WI38 (cell line): ENCODE data around the gene HDAC4.

Experiments used
- H3K4me3 ChIP-seq: 2 replicates; pipeline ENCODE4 v1.5.1; 2011; ENCODE audit warnings: low read depth, mild to moderate bottlenecking, control low read depth, low read length
- CTCF ChIP-seq: IDR thresholded peaks from 2 replicates; pipeline ENCODE4 v1.5.1; 2012; ENCODE audit warnings: low read depth, mild to moderate bottlenecking, control low read depth, low read length

HDAC4 gene

GRCh38 chr2:239343460-239343859, 57.4 kb downstream of the HDAC4 start:
- H3K4me3 ChIP-seq, result no peak overlapping the region
- no peak for TF ChIP-seq CTCF

GRCh38 chr2:239341840-239342239, 59.0 kb downstream of the HDAC4 start:
- H3K4me3 ChIP-seq, result no peak overlapping the region
- no peak for TF ChIP-seq CTCF

DNA sequence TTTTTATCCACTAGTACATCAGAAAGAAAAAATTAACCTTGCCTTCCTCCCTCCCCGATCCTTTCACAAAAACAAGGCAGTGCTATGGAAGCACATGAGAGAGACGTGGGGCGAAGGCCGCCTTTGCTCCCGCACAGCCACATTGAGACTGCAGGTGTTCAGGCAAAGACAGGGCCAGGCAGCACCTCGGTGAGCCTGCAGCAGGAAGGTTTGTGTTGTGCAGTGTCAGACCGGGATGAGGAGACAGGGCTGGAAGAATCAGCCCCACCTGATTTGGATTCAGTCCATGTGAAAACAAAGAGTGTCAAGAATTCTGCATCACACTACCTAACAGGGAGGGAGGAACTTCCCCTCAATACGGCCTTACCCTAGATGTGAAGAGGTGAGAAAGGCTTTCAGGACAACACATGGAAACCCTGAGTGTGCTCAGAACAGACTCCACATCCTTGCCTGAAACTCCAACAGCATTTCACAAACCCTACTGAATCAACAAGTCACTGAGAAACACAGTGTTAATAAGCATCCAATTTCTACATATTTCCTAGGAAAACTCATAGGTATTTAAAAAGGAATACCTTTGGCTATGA, 59.6 kb downstream of the HDAC4 start:
- TF ChIP-seq CTCF, result no peak
- H3K4me3 ChIP-seq, result no peak overlapping the region

DNA sequence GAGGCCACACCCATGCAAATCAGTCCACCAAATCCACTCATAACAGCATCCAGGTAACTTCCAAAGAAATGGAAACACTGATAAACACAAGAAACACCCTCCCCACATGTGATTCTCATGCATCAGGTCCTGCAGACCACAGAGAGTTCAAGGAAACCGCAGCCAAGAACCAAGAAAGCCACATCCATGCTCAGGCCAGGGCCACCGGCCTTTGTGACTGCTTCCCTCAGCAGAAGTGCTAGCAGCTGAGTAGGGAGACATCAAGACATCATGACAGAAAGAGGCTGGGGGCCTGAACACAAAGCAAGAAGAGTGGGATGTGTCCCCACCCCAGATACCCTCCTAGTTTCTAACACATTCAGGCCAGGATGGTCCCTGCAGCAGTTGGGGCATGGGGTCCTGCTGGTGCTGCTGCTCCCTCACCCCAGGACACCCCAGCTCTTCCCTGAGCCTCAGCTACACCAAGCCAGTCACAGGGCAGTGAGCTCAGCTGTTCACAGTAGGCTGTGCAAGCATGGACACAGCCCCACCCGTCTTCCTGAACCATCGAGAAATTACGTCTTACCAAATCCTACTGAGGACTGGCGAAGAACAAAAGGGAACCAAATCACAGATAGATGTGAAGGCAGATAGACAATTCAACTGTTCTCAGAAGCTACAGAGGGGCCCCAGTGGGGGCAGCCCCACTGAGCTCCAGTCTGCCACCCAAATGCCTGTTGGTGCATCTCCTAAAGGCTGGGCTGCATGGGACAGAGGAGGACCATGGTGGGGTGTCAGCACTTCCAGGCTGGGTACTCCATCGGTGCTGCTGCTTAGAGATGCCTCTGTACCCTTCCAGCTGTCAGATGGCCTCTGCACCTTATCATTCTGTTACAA, 60.9 kb downstream of the HDAC4 start:
- TF ChIP-seq CTCF, result no peak
- no peak overlapping the region for H3K4me3 ChIP-seq

- TF ChIP-seq CTCF, result no peak
- no peak overlapping the region for H3K4me3 ChIP-seq
These were observed 61.6 kb downstream of the HDAC4 start for GRCh38 chr2:239339241-239339640.

- no peak overlapping the region for H3K4me3 ChIP-seq
- TF ChIP-seq CTCF, result no peak
These were observed 62.8 kb downstream of the HDAC4 start for GRCh38 chr2:239337877-239338484.
